Measurements from ENCODE around the gene ASAP2. TPM values are rescaled to one million over a fixed set of nuclear protein-coding genes. Genes with fewer than 3 reads are reported as not detected.

The ASAP2 gene
- polyA plus RNA-seq, 3 donors = 0.08 to 1.1 (median 0.20) TPM

DNA sequence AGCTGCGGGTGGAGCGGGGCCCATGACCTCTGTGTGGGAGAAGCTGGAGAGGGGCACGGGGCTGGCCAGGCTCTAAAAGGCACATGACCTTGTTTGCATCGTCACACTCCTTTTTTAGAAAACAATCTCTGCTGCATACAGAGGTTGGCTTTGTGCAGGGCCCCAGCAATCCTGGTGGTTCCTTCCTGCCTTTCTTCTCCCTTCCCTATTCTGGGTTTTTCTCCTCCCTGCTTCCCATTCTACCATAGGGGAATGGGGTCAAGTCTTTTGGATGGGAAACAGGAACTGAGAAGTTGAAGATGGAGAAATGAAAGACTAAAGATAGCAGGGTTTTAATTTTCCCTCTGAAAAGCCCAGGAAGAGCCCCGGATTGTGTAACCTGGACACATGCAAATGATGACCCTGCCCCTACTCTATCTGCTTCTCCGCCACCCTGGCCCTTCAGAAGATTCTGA is 53.9 kb downstream of the ASAP2 start:
- Histone ChIP-seq H3K4me1 (ENCODE audit: control insufficient read depth in 1 of 2, insufficient read depth in 2 of 2, low read length in 2 of 2) (peaks cover 55 to 61% of the 10 kb centered on the region in 2 donors), H3K27me3 (ENCODE audit: control insufficient read depth in 2 of 2, insufficient read depth in 2 of 2, low read length in 2 of 2) (no peaks in the 10 kb centered on the region), H3K9ac (ENCODE audit: insufficient read depth, low read length, poor library complexity, severe bottlenecking) (peak overlapping the region; percentile 9), H4K20me1 (ENCODE audit: insufficient read depth, low read length) (no peaks in the 10 kb centered on the region), H3K9me3 (replicated peaks in 1 of 2; ENCODE audit: control insufficient read depth in 1 of 2, insufficient read depth in 1 of 2, low read length in 2 of 2) (no peaks in the 10 kb centered on the region), H3K4me2 (replicated peaks; ENCODE audit: extremely low read depth, low read length, poor library complexity, severe bottlenecking) (peak overlapping the region; percentile 52), H3K36me3 (replicated peaks in 1 of 2; ENCODE audit: control insufficient read depth in 1 of 2, insufficient read depth in 2 of 2, low read length in 2 of 2) (no peaks in the 10 kb centered on the region), H3K4me3 (replicated peaks in 1 of 3; ENCODE audit: low read depth in 2 of 3, low read length in 3 of 3) (peak overlapping the region in 1 of 3 experiments; percentile 44), H3K27ac (ENCODE audit: low read depth in 1 of 2, low read length in 2 of 2) (peak overlapping the region; percentile 64 to 69), H3K79me2 (ENCODE audit: insufficient read depth, low read length) (no peaks in the 10 kb centered on the region), H2AFZ (ENCODE audit: insufficient read depth, low read depth, low read length, poor library complexity, severe bottlenecking) (no peak overlapping the region)
- H3K27me3 Mint-ChIP-seq (ENCODE audit: low read depth in 3 of 3) = peaks cover 0 to 3% (median 1%) of the 10 kb centered on the region in 3 donors
- no CpG with 5 or more reads among the region's 6 CpGs for WGBS (ENCODE audit: insufficient coverage)
- TF ChIP-seq, protein P1, sequence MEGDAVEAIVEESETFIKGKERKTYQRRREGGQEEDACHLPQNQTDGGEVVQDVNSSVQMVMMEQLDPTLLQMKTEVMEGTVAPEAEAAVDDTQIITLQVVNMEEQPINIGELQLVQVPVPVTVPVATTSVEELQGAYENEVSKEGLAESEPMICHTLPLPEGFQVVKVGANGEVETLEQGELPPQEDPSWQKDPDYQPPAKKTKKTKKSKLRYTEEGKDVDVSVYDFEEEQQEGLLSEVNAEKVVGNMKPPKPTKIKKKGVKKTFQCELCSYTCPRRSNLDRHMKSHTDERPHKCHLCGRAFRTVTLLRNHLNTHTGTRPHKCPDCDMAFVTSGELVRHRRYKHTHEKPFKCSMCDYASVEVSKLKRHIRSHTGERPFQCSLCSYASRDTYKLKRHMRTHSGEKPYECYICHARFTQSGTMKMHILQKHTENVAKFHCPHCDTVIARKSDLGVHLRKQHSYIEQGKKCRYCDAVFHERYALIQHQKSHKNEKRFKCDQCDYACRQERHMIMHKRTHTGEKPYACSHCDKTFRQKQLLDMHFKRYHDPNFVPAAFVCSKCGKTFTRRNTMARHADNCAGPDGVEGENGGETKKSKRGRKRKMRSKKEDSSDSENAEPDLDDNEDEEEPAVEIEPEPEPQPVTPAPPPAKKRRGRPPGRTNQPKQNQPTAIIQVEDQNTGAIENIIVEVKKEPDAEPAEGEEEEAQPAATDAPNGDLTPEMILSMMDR (IDR thresholded peaks at IDR 0.05) = no peak
- H3K4me1 Mint-ChIP-seq = peaks cover 57% of the 10 kb centered on the region
- H3K4me3 Mint-ChIP-seq = peak overlapping the region; percentile 62 to 77
- intact Hi-C loops (cut with micrococcal nuclease) = loop anchor here (5.0 to 10.0 kb wide), 2 partner anchors 53 to 56 kb away; partner anchors contain the start of gene ASAP2 (in 2 of the 2)
- peak in 2 of 3 donors; percentile 14 to 82 for DNase-seq
- H3K9me3 Mint-ChIP-seq = peaks cover 0 to 2% (median 0%) of the 10 kb centered on the region in 7 donors
- peak overlapping the region; percentile 79 to 95 (median 92) for H3K27ac Mint-ChIP-seq
- H3K36me3 Mint-ChIP-seq = no peaks in the 10 kb centered on the region

DNA sequence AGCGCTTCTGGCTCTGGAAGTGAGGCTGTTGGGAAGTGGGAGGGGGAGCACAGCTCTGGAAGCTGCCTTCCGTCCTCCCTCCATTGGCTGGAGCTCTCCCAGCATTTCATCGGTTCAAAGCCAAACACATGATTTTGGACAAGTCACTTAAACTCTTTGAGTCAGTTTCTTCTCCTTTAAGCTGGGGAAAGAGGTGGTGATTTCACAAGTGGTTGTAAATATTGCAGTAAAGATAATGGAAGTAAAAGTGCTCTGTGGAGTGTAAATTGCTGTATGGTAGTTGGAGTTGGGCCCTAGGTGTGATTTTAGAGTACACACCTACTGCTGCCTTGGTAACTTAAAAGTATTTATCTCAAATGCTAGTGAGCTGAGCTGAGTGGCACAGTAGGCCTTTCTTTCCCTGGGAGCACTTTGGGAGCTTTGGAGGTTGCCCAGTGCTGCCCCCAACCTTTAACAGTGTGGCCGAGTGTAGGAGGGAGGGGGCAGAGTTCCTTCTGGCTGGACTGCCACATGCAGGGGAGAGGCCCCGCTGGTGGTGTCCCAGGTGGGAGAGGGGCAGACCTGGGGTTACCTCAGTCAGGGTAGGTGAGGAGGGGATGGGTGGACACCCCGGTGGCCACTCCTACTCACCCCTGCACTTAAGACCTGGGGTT is 54.7 kb downstream of the ASAP2 start:
- Mint-ChIP-seq H3K27me3 (ENCODE audit: low read depth in 3 of 3) (peaks cover 0 to 3% (median 1%) of the 10 kb centered on the region in 3 donors), H3K9me3 (peaks cover 0 to 2% (median 0%) of the 10 kb centered on the region in 7 donors), H3K4me3 (peak overlapping the region; percentile 62 to 77), H3K4me1 (peaks cover 58% of the 10 kb centered on the region), H3K27ac (peak overlapping the region; percentile 79 to 95 (median 92)), H3K36me3 (no peaks in the 10 kb centered on the region)
- peak; percentile 29 to 70 (median 51) for DNase-seq
- Histone ChIP-seq H4K20me1 (ENCODE audit: insufficient read depth, low read length) (no peaks in the 10 kb centered on the region), H3K4me1 (ENCODE audit: control insufficient read depth in 1 of 2, insufficient read depth in 2 of 2, low read length in 2 of 2) (peaks cover 55 to 61% of the 10 kb centered on the region in 2 donors), H3K27ac (ENCODE audit: low read depth in 1 of 2, low read length in 2 of 2) (peak overlapping the region; percentile 64 to 69), H3K9me3 (replicated peaks in 1 of 2; ENCODE audit: control insufficient read depth in 1 of 2, insufficient read depth in 1 of 2, low read length in 2 of 2) (no peaks in the 10 kb centered on the region), H3K4me2 (replicated peaks; ENCODE audit: extremely low read depth, low read length, poor library complexity, severe bottlenecking) (peak overlapping the region; percentile 52), H3K79me2 (ENCODE audit: insufficient read depth, low read length) (no peaks in the 10 kb centered on the region), H3K27me3 (ENCODE audit: control insufficient read depth in 2 of 2, insufficient read depth in 2 of 2, low read length in 2 of 2) (no peaks in the 10 kb centered on the region), H2AFZ (ENCODE audit: insufficient read depth, low read depth, low read length, poor library complexity, severe bottlenecking) (no peak overlapping the region), H3K4me3 (replicated peaks in 1 of 3; ENCODE audit: low read depth in 2 of 3, low read length in 3 of 3) (peak overlapping the region in 1 of 3 experiments; percentile 44), H3K9ac (ENCODE audit: insufficient read depth, low read length, poor library complexity, severe bottlenecking) (peak overlapping the region; percentile 9), H3K36me3 (replicated peaks in 1 of 2; ENCODE audit: control insufficient read depth in 1 of 2, insufficient read depth in 2 of 2, low read length in 2 of 2) (no peaks in the 10 kb centered on the region)
- intact Hi-C loops (cut with micrococcal nuclease) = loop anchor here (5.0 to 10.0 kb wide), 2 partner anchors 54 to 57 kb away; partner anchors contain the start of gene ASAP2 (in 2 of the 2)
- whole genome bisulfite sequencing (ENCODE audit: insufficient coverage) = no CpG with 5 or more reads among the region's 6 CpGs
- TF ChIP-seq, protein P1 (IDR thresholded peaks at IDR 0.05) = no peak

Measured in CD14-positive monocyte (primary cell).